NB4 (cell line): ENCODE measurements around the gene PBRM1.

Source experiments
- DNase-seq: peaks from one replicate; pipeline ENCODE4 v3.0.0; 2010; ENCODE audit warnings: low read depth
- H3K4me3 ChIP-seq: one replicate; pipeline ENCODE4 v1.5.1; 2011; ENCODE audit warnings: mild to moderate bottlenecking, low read depth, low read length, moderate library complexity
- CTCF ChIP-seq: IDR thresholded peaks from one replicate; pipeline ENCODE4 v1.5.1; 2012; ENCODE audit warnings: low read depth, low read length
- MAX ChIP-seq: IDR thresholded peaks from 2 replicates; pipeline ENCODE4 v1.6.1; 2011; ENCODE audit warnings: low read depth, low read length
- MYC ChIP-seq: IDR thresholded peaks from 2 replicates; pipeline ENCODE4 v1.6.1; 2011; ENCODE audit warnings: low read depth, low read length
- POLR2A ChIP-seq: IDR thresholded peaks from 2 replicates; pipeline ENCODE4 v1.6.1; 2011; ENCODE audit warnings: mild to moderate bottlenecking; ENCODE audit not compliant: insufficient read length; ENCODE audit errors: extremely low read depth

PBRM1 gene

GRCh38 chr3:52521881-52522650 is 163.6 kb downstream of the PBRM1 start:
- no peak overlapping the region for H3K4me3 ChIP-seq
- TF ChIP-seq POLR2A, result no peak
- no peak for DNase-seq

- H3K4me3 ChIP-seq, result no peak overlapping the region
- TF ChIP-seq MYC, result no peak
- TF ChIP-seq MAX, result no peak
- no peak for TF ChIP-seq CTCF
- no peak for TF ChIP-seq POLR2A
- no peak for DNase-seq
These were observed 164.3 kb downstream of the PBRM1 start for GRCh38 chr3:52521488-52521824.

- no peak overlapping the region for H3K4me3 ChIP-seq
- no peak for TF ChIP-seq POLR2A
- TF ChIP-seq MYC, result no peak
- no peak for TF ChIP-seq MAX
- no peak for TF ChIP-seq CTCF
These were observed 164.8 kb downstream of the PBRM1 start for GRCh38 chr3:52520716-52521487.

GRCh38 chr3:52520141-52520667 is 165.5 kb downstream of the PBRM1 start:
- H3K4me3 ChIP-seq, result no peak overlapping the region
- TF ChIP-seq POLR2A, result no peak
- no peak for TF ChIP-seq MAX
- no peak for TF ChIP-seq MYC
- TF ChIP-seq CTCF, result no peak
- no peak for DNase-seq

More at GRCh38 chr3:52520716-52521487, 164.8 kb downstream of the PBRM1 start:
- DNase-seq, result no peak

- TF ChIP-seq MAX (no peak), CTCF (no peak), POLR2A (no peak), MYC (no peak)
- no peak overlapping the region for H3K4me3 ChIP-seq
- DNase-seq, result no peak
These were observed 166.1 kb downstream of the PBRM1 start for GRCh38 chr3:52519445-52520140.

GRCh38 chr3:52518723-52519444 is 166.8 kb downstream of the PBRM1 start:
- no peak overlapping the region for H3K4me3 ChIP-seq
- no peak for TF ChIP-seq MYC
- TF ChIP-seq MAX, result no peak
- TF ChIP-seq POLR2A, result no peak
- no peak for TF ChIP-seq CTCF
- no peak for DNase-seq
